Measurements from ENCODE around the gene ALK. TPM values are rescaled to one million over a fixed set of nuclear protein-coding genes. Genes with fewer than 3 reads are reported as not detected.

ALK gene
- total RNA-seq, 4 donors from 2014 or later = 0.32 to 0.42 TPM; not detected in 2

DNA sequence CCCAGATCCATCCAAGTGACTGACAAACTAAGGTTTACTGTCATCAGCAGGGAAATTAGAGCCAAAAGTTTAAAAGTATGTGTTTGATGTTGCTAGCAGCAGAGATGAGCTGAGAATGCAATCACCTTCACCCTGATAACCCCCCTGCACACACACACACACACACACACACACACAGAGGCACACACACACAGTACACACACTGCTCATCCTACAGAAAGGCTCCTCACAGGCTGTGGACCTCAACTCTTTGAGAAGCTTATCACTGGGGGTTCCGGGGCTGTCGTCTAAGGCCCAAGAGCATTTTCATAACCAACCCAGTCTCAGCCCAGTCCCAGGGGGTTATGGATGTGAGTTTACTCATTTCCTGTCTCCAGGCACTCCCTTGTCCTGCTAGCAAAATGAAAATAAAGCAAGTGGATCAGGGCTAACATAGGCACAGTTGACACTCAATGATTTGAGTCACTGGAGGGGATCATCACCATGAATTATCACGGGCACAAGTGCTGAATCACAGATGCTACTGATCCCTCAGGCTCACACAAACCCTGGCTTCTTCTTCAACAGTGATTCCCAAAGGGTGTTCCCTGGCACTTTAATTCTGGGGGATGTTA is 76.6 kb downstream of the ALK start:
- no peaks in the 10 kb centered on the region for H3K9me3 ChIP-seq
- 53% methylated on average over 3 of the region's 3 CpGs for WGBS
- no peak for DNase-seq (ENCODE audit: low spot score in 2 of 2)

GRCh38 chr2:29841386-29842004 is 79.9 kb downstream of the ALK start:
- H3K27ac ChIP-seq = no peak overlapping the region
- H3K4me3 ChIP-seq = no peak overlapping the region
- no peak for DNase-seq (ENCODE audit: low spot score in 2 of 2)
- H3K9me3 ChIP-seq = peaks cover 9% of the 10 kb centered on the region
- 40% methylated on average over 6 of the region's 6 CpGs for WGBS
- peaks cover 10% of the 10 kb centered on the region for H3K27me3 ChIP-seq
- no peak for TF ChIP-seq EP300 (IDR thresholded peaks at IDR 0.05)
- TF ChIP-seq, protein P1, sequence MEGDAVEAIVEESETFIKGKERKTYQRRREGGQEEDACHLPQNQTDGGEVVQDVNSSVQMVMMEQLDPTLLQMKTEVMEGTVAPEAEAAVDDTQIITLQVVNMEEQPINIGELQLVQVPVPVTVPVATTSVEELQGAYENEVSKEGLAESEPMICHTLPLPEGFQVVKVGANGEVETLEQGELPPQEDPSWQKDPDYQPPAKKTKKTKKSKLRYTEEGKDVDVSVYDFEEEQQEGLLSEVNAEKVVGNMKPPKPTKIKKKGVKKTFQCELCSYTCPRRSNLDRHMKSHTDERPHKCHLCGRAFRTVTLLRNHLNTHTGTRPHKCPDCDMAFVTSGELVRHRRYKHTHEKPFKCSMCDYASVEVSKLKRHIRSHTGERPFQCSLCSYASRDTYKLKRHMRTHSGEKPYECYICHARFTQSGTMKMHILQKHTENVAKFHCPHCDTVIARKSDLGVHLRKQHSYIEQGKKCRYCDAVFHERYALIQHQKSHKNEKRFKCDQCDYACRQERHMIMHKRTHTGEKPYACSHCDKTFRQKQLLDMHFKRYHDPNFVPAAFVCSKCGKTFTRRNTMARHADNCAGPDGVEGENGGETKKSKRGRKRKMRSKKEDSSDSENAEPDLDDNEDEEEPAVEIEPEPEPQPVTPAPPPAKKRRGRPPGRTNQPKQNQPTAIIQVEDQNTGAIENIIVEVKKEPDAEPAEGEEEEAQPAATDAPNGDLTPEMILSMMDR (IDR thresholded peaks at IDR 0.05) = peak; percentile 29 to 81
- no peaks in the 10 kb centered on the region for H3K36me3 ChIP-seq
- H3K4me1 ChIP-seq = no peaks in the 10 kb centered on the region

More for the DNA sequence above, 76.6 kb downstream of the ALK start:
- no peaks in the 10 kb centered on the region for H3K36me3 ChIP-seq
- peaks cover 10% of the 10 kb centered on the region for H3K27me3 ChIP-seq
- TF ChIP-seq POLR2AphosphoS5 (IDR thresholded peaks at IDR 0.05) (no peak), POLR2A (IDR thresholded peaks at IDR 0.05) (no peak), EP300 (IDR thresholded peaks at IDR 0.05) (no peak)
- TF ChIP-seq, protein P1 (IDR thresholded peaks at IDR 0.05) = no peak
- no peaks in the 10 kb centered on the region for H3K4me1 ChIP-seq
- no peak overlapping the region for H3K4me3 ChIP-seq
- H3K27ac ChIP-seq = no peak overlapping the region

DNA sequence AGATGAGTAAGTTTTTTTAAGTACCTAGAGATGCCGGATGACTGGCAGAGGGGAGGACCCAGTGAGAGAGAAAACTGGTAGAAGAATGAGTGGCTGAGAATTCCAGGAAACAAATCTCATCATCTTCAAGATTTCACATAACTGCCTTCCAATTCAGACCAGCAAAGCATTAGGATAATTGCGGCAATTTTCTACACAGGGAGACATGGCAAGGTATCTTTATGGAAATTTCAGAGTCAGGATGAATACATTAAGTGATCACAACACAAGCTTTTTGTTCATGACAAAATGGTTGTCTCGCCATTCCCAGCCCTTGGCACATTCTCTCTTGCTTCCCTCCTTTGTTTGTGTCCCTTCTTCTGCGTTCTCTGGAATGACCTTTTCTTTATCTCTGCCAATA is 82.1 kb downstream of the ALK start:
- H3K27ac ChIP-seq = no peak overlapping the region
- DNase-seq (ENCODE audit: low spot score in 2 of 2) = no peak
- no peaks in the 10 kb centered on the region for H3K36me3 ChIP-seq
- H3K4me3 ChIP-seq = no peak overlapping the region
- TF ChIP-seq, protein P1 (IDR thresholded peaks at IDR 0.05) = no peak
- no peak for TF ChIP-seq POLR2AphosphoS5 (IDR thresholded peaks at IDR 0.05)
- TF ChIP-seq EP300 (IDR thresholded peaks at IDR 0.05) = no peak
- TF ChIP-seq POLR2A (IDR thresholded peaks at IDR 0.05) = no peak
- H3K4me1 ChIP-seq = no peaks in the 10 kb centered on the region
- 87% methylated on average over 4 of the region's 4 CpGs for WGBS
- H3K9me3 ChIP-seq = peaks cover 9% of the 10 kb centered on the region
- peaks cover 10% of the 10 kb centered on the region for H3K27me3 ChIP-seq

DNA sequence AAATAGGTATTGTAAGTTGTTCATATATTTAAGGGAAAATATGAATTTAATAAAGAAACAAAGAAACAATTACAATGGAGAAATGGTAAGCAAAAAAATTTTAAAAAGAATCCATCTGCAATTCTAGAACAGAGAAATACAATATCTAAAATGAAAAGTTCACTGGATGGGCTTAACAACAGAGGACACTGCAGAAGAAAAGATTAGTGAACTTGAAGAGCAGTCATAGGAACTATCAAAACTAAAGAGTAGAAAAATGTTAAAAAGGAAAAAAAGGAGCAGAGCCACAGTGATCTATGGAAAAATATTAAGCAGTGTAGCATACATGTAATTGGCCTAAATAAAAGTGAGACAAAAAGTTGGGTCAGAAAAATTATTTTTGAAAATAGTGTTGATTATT is 83.5 kb downstream of the ALK start:
- no peak for TF ChIP-seq POLR2A (IDR thresholded peaks at IDR 0.05)

GRCh38 chr2:29834624-29835023 is 86.8 kb downstream of the ALK start:
- Histone ChIP-seq H3K36me3 (no peaks in the 10 kb centered on the region), H3K27me3 (peaks cover 3% of the 10 kb centered on the region), H3K4me1 (no peaks in the 10 kb centered on the region), H3K9me3 (peaks cover 9% of the 10 kb centered on the region), H3K4me3 (no peak overlapping the region), H3K27ac (no peak overlapping the region)
- no peak for TF ChIP-seq POLR2AphosphoS5 (IDR thresholded peaks at IDR 0.05)
- DNase-seq (ENCODE audit: low spot score in 2 of 2) = no peak
- 50% methylated on average over 2 of the region's 2 CpGs for WGBS

More for the DNA sequence above, 83.5 kb downstream of the ALK start:
- Histone ChIP-seq H3K9me3 (peaks cover 9% of the 10 kb centered on the region), H3K4me3 (no peak overlapping the region), H3K27ac (no peak overlapping the region), H3K36me3 (no peaks in the 10 kb centered on the region), H3K27me3 (peaks cover 10% of the 10 kb centered on the region), H3K4me1 (no peaks in the 10 kb centered on the region)
- DNase-seq (ENCODE audit: low spot score in 2 of 2) = no peak

GRCh38 chr2:29834036-29834540 is 87.3 kb downstream of the ALK start:
- H3K36me3 ChIP-seq = no peaks in the 10 kb centered on the region
- peaks cover 9% of the 10 kb centered on the region for H3K9me3 ChIP-seq
- no peak for TF ChIP-seq POLR2A (IDR thresholded peaks at IDR 0.05)
- TF ChIP-seq, protein P1 (IDR thresholded peaks at IDR 0.05) = no peak
- TF ChIP-seq POLR2AphosphoS5 (IDR thresholded peaks at IDR 0.05) = no peak
- TF ChIP-seq EP300 (IDR thresholded peaks at IDR 0.05) = no peak
- peaks cover 3% of the 10 kb centered on the region for H3K27me3 ChIP-seq
- H3K27ac ChIP-seq = no peak overlapping the region
- no peak overlapping the region for H3K4me3 ChIP-seq
- no peaks in the 10 kb centered on the region for H3K4me1 ChIP-seq
- DNase-seq (ENCODE audit: low spot score in 2 of 2) = no peak
- 86% methylated on average over 1 of the region's 1 CpG for WGBS
